HG03280 (cell line): Measurements from ENCODE around the gene FETUB.
"Not testable (repeated sequence)": the region's sequence is repeated elsewhere in the genome, so short reads cannot be mapped to it uniquely, and the experiment has no call there.

Experiments
- ATAC-seq: cut with Tn5 transposase; IDR thresholded peaks from one replicate; pipeline ENCODE4 v1.9.1; 2021; ENCODE audit warnings: mild to moderate bottlenecking, moderate library complexity; ENCODE audit not compliant: unreplicated experiment

FETUB gene

DNA sequence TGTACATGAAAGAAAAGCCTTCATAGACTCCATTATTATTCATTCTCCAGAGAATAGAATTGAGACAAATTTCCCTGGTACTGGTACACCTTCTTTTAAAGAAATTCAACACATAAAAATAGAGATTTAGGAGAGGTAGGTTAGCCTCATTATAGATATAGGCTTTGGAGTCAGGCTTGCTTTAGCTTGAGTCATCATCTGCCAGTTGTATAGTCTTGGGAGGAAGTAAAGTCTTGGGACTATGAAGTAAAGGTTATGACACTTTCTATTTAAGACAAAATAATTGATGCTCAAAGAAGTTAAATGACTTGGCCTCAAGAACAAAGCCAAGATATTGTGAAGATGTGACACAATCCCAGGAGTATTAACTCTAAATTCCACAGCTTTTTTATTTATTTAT lies 30.0 kb downstream of the FETUB start:
- no peak for ATAC-seq

- ATAC-seq: no peak
Measured at GRCh38 chr3:186671051-186671450, 30.9 kb downstream of the FETUB start.

DNA sequence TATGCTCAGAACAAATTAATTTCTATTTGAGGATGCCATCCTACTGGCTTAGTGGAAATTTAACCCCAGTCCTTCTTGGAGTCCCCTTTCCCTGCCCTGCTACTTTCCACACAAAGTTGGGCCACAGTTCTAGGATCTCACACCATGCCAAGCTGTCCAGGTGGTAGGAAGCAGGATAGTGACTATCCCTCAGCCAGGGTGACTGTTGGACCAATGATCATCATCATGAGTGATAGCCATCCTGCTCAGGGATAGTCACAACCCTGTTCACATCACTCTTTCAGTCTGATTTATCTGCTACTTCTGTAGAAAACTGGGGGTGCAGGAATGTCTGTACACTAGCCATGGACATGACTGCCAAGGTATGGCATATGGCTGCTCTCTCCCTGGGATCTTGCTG lies 38.4 kb downstream of the FETUB start:
- no peak for ATAC-seq

- no peak for ATAC-seq
Measured at GRCh38 chr3:186679151-186679550, 39.0 kb downstream of the FETUB start.

DNA sequence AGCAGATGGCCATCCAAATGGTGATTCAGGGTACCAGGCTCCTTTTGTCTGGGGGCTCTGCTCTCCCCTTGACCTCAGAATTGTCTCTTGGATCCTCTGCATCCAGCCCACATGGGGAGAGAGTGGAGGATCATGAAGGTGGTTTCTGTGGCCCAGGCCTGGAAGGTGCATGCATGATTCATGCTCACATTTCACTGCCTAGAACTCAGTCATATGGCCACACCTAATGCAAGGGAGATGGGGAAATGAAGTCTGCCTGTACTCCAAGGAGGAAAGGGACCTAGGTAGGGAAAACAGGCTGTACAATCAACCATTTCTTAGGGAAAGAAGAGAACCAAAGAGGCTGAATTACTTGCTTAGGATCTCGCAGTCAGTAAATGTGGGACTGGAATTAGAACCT lies 40.7 kb downstream of the FETUB start:
- ATAC-seq: no peak

DNA sequence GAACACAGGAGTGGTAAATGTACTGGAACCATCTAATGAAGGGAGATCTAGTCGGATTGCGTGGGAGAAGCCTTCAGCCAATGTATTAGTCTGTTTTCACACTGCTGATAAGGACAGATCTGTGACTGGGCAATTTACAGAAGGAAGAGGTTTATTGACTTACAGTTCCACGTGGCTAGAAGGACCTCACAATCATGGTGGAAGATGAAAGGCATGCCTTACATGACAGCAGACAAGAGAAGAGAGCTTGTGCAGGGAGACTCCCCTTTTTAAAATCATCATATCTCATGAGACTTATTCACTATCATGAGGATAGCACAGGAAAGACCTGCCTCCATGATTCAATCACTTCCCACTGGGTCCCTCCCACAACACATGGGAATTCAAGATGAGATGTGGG lies 42.6 kb downstream of the FETUB start:
- ATAC-seq: no peak

- ATAC-seq: no peak
Measured at GRCh38 chr3:186683979-186684378, 43.8 kb downstream of the FETUB start.

GRCh38 chr3:186686475-186686874 lies 46.3 kb downstream of the FETUB start:
- not testable (repeated sequence) for ATAC-seq

DNA sequence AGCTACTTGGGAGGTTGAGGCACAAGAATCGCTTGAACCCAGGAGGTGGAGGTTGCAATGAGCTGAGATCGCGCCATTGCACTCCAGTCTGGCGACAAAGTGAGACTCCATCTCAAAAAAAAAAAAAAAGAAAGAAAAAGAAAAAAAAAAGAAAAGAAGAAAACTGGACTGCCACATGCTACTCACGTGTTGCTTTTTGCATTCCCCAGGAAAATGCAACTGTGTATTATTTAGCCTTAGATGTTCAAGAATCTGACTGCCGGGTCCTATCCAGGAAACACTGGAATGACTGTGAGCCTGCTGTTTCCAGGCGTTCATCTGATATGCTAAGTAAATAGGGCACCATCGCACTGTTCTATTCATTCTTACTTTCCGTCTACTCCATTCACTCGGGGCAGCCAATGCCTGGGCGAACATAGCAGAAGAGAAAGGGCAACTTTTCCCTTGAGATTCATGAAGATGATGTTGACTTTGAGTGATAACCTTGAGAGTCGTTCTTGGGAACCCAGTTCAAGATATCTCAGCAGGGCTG lies 47.0 kb downstream of the FETUB start:
- ATAC-seq: no peak

GRCh38 chr3:186690304-186690703 lies 50.1 kb downstream of the FETUB start:
- not testable (repeated sequence) for ATAC-seq

GRCh38 chr3:186691676-186692075 lies 51.5 kb downstream of the FETUB start:
- ATAC-seq: no peak

DNA sequence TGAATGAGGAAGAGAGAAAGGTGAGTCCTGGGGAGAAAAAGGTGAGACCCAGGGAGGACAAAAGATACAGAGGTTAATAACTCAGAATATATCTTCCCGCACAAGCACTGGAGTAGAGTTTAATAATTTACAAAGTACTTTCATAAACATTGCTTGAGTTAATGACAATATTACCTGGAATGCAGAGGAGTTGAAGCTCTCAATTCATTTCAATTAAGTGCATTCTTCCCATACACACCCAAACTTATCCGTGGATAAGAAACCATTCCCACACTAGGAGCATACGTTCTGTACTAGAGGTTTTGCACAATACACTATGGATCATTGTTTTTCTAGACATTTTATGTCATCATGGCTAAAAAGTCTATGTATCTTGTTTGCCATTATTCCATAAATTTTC lies 53.6 kb downstream of the FETUB start:
- no peak for ATAC-seq

- ATAC-seq: no peak
Measured at GRCh38 chr3:186694288-186695032, 54.3 kb downstream of the FETUB start.

- ATAC-seq: no peak
Measured at GRCh38 chr3:186696522-186696921, 56.3 kb downstream of the FETUB start.

- no peak for ATAC-seq
Measured at GRCh38 chr3:186697510-186697909, 57.3 kb downstream of the FETUB start.

DNA sequence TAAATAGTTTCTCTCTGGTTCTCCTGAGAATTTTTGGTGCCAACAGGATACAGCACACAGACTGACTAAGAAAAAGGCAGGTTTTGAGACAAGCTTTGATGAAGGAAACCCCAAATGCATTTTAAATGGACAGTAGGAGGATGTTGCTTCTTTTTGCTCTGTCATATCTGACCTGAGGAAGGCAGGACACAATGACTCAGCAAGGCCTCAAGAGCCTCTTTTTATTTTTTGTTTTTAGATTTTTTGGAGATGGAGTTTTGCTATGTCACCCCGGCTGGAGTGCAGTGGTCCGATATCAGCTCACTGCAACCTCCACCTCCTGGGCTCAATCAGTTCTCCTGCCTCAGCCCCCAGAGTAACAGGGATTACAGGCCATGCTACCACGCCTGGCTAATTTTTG lies 60.1 kb downstream of the FETUB start:
- ATAC-seq: no peak

DNA sequence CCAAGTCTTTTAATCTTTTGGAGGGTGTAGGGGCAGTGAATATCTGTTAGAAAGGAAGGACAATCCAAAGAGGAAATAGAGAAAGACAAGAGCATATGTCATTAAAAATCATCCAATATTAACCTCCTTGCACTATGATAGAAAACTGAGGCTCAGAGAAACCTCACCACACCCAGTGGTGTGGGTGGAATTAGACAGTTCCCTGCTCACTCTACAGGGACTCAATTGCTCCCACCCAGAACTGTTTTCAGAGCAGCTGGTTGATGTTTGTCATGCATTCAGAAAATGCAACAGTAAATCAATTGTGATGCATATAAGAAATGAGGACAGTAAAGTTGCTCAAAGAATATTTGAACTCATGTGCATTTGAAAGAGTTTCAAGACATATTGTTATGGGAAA lies 62.3 kb downstream of the FETUB start:
- ATAC-seq: not testable (repeated sequence)
